ENCODE results near the gene SPSB4. TPM values are rescaled to one million over a fixed set of nuclear protein-coding genes. Genes with fewer than 3 reads are reported as not detected.
A peak's percentile ranks its signal among the peaks of the same experiment; 100 is the strongest.
"Not testable (repeated sequence)": the region's sequence is repeated elsewhere in the genome, so short reads cannot be mapped to it uniquely, and the experiment has no call there.

SPSB4 gene
- total and polyA plus RNA-seq, 10 donors: 0.87 to 10.7 (median 5.9) TPM

GRCh38 chr3:141114816-141115460 is 63.8 kb downstream of the SPSB4 start:
- WGBS, 5 donors: 76 to 85% (median 81%) methylated on average over 13 of the region's 13 CpGs
- DNase-seq: no peak

GRCh38 chr3:141115789-141116541 is 64.8 kb downstream of the SPSB4 start:
- no peak overlapping the region for H3K4me3 ChIP-seq
- no peaks in the 10 kb centered on the region for H3K4me1 ChIP-seq
- intact Hi-C loops (cut with DNase I; ENCODE audit: low total_unique reads): no loop called here
- no peaks in the 10 kb centered on the region for H3K36me3 ChIP-seq
- 44 to 63% (median 54%) methylated on average over 3 of the region's 3 CpGs for whole genome bisulfite sequencing, 5 donors
- peak overlapping the region in 5 of 8 donors; percentile 21 to 63 (median 57) for H3K27ac ChIP-seq
- no peak for DNase-seq
- H3K27me3 ChIP-seq (replicated peaks in 1 of 7): no peaks in the 10 kb centered on the region
- H3K9me3 ChIP-seq: peaks cover 0 to 8% (median 0%) of the 10 kb centered on the region in 8 donors
- TF ChIP-seq POLR2AphosphoS5 (IDR thresholded peaks at IDR 0.05): no peak
- no peak for TF ChIP-seq CTCF (IDR thresholded peaks at IDR 0.05 in 8 of 11, conservative IDR thresholded peaks at IDR 0.05 in 3 of 11)
- no peak for TF ChIP-seq POLR2A (IDR thresholded peaks at IDR 0.05)

More at GRCh38 chr3:141114816-141115460, 63.8 kb downstream of the SPSB4 start:
- Histone ChIP-seq H3K4me1 (no peaks in the 10 kb centered on the region), H3K27me3 (replicated peaks in 1 of 7) (no peaks in the 10 kb centered on the region), H3K27ac (peak overlapping the region in 4 of 8 donors; percentile 54 to 63 (median 58)), H3K4me3 (no peak overlapping the region), H3K9me3 (peaks cover 0 to 10% (median 5%) of the 10 kb centered on the region in 8 donors), H3K36me3 (no peaks in the 10 kb centered on the region)
- intact Hi-C loops (cut with DNase I; ENCODE audit: low total_unique reads): no loop called here
- TF ChIP-seq POLR2A (IDR thresholded peaks at IDR 0.05) (no peak), CTCF (IDR thresholded peaks at IDR 0.05 in 8 of 11, conservative IDR thresholded peaks at IDR 0.05 in 3 of 11) (peak in 3 of 11 experiments; percentile 12 to 29 (median 13)), POLR2AphosphoS5 (IDR thresholded peaks at IDR 0.05) (peak in 1 of 3 donors; percentile 15)

- no peak for DNase-seq
- Histone ChIP-seq H3K4me1 (no peaks in the 10 kb centered on the region), H3K4me3 (no peak overlapping the region), H3K36me3 (no peaks in the 10 kb centered on the region), H3K27ac (peak overlapping the region in 4 of 8 donors; percentile 21 to 63 (median 58)), H3K9me3 (peaks cover 0 to 8% (median 0%) of the 10 kb centered on the region in 8 donors), H3K27me3 (replicated peaks in 1 of 7) (no peaks in the 10 kb centered on the region)
- TF ChIP-seq CTCF (IDR thresholded peaks at IDR 0.05 in 8 of 11, conservative IDR thresholded peaks at IDR 0.05 in 3 of 11) (no peak), POLR2A (IDR thresholded peaks at IDR 0.05) (no peak), POLR2AphosphoS5 (IDR thresholded peaks at IDR 0.05) (no peak)
- intact Hi-C loops (cut with DNase I; ENCODE audit: low total_unique reads): no loop called here
- 88 to 97% (median 95%) methylated on average over 1 of the region's 1 CpG for WGBS, 5 donors
These were observed 65.6 kb downstream of the SPSB4 start for GRCh38 chr3:141116721-141117120.

GRCh38 chr3:141117982-141118381 is 66.8 kb downstream of the SPSB4 start:
- H3K4me3 ChIP-seq; DNase-seq; H3K36me3 ChIP-seq; intact Hi-C loops (cut with DNase I; ENCODE audit: low total_unique reads); H3K4me1 ChIP-seq; H3K27me3 ChIP-seq (replicated peaks in 1 of 7); H3K9me3 ChIP-seq; H3K27ac ChIP-seq: not testable (repeated sequence)
- WGBS, 5 donors: 73 to 96% (median 79%) methylated on average over 1 of the region's 1 CpG
